ENCODE results near the gene ZFYVE27. TPM values are rescaled to one million over a fixed set of nuclear protein-coding genes. Genes with fewer than 3 reads are reported as not detected.

ZFYVE27 gene
- total and polyA plus RNA-seq, 2 experiments from 2014 or later = 17.2 to 32.6 TPM

DNA sequence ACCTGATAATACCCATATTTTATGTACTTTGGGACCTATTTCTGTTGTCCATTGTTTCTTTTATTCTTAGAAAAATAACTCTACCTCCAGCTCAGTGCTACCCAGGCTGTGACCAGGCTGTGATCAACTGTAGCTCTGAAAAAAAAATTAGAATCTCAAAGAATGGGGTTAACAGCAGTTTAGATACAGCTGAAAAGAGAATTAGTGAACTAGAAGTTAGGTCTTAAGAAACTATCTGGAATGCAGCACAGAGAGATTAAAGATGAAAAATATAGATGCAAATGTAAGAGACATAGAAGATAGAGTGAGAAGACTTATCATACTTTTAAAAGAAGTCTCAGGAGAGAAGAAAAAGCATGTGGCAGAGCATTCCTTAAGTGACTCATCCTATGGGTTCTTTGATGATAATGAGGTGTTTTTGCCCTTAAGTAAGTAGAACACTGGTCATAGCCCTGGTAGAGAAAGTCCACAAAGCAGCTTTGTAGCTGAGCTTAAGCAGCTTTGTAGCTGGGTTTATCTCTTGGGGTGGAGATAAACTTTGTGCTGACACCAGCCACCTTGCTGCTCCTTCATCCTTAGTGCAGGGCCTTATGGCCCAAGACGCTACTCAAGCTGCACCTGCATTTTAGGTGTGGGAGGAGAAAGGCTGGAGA lies 62.2 kb downstream of the ZFYVE27 start:
- Histone ChIP-seq H3F3A (ENCODE audit: insufficient read depth) (no peaks in the 10 kb centered on the region), H3K27me3 (replicated peaks; ENCODE audit: insufficient read depth) (peaks cover 25% of the 10 kb centered on the region), H2AFZ (no peak overlapping the region), H3K27ac (no peak overlapping the region), H3K4me2 (ENCODE audit: unreplicated experiment) (no peak overlapping the region), H3K9ac (no peak overlapping the region), H3K4me3 (no peak overlapping the region), H3K79me2 (ENCODE audit: insufficient read depth) (no peaks in the 10 kb centered on the region), H3K9me2 (ENCODE audit: insufficient read depth) (no peaks in the 10 kb centered on the region), H4K20me1 (ENCODE audit: insufficient read depth) (no peaks in the 10 kb centered on the region), H3K36me3 (ENCODE audit: low read depth) (no peaks in the 10 kb centered on the region), H3K4me1 (ENCODE audit: insufficient read depth) (no peaks in the 10 kb centered on the region), H3K9me3 (ENCODE audit: low read depth) (no peaks in the 10 kb centered on the region)
- WGBS, 2 experiments (ENCODE audit: low coverage in 1 of 2, low lambda C conversion rate in 2 of 2, missing lambda C conversion rate in 2 of 2) = 59 to 60% methylated on average over 1 of the region's 1 CpG
- TF ChIP-seq EZH2 (IDR thresholded peaks at IDR 0.05; ENCODE audit: insufficient read depth, poor library complexity, severe bottlenecking) (no peak), EZH2phosphoT487 (IDR thresholded peaks at IDR 0.05; ENCODE audit: insufficient read depth, low read depth) (no peak)
- DNase-seq = no peak
- in situ Hi-C loops (cut with MboI) = loop anchor here (25.0 kb wide), 1 partner anchor 238 kb away; the partner anchor contains the start of gene CRTAC1

DNA sequence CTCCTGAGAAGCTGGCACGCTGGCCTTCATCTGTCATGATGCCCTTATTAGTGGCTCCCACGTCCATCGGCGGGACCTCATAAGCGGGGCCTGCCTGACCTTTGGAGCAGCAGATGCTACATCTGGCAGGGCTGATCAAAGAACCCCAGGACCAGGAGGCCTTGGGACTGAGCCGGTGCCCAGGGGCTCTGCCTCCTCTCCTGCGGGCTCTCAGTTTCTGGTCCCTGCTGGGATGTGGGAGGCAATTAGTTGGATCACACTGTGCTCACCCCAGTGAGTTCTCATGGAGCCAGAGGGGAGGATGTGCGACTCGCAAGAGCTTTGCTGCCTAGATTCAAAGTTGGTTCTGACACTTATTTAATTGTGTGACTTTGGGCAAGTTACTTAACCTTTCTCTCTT lies 63.5 kb downstream of the ZFYVE27 start:
- no peaks in the 10 kb centered on the region for H3K9me3 ChIP-seq (ENCODE audit: low read depth)
- no peak for TF ChIP-seq EZH2 (IDR thresholded peaks at IDR 0.05; ENCODE audit: insufficient read depth, poor library complexity, severe bottlenecking)
- no peak for TF ChIP-seq EZH2phosphoT487 (IDR thresholded peaks at IDR 0.05; ENCODE audit: insufficient read depth, low read depth)
- in situ Hi-C loops (cut with MboI) = no loop called here
- no peak overlapping the region for H3K4me2 ChIP-seq (ENCODE audit: unreplicated experiment)
- H3K79me2 ChIP-seq (ENCODE audit: insufficient read depth) = no peaks in the 10 kb centered on the region
- 59 to 60% methylated on average over 9 of the region's 9 CpGs for WGBS, 2 experiments (ENCODE audit: low coverage in 1 of 2, low lambda C conversion rate in 2 of 2, missing lambda C conversion rate in 2 of 2)
- no peak overlapping the region for H3K9ac ChIP-seq
- no peaks in the 10 kb centered on the region for H3K4me1 ChIP-seq (ENCODE audit: insufficient read depth)
- H2AFZ ChIP-seq = no peak overlapping the region
- H3K9me2 ChIP-seq (ENCODE audit: insufficient read depth) = no peaks in the 10 kb centered on the region
- no peak overlapping the region for H3K4me3 ChIP-seq
- H3K27ac ChIP-seq = no peak overlapping the region
- H3F3A ChIP-seq (ENCODE audit: insufficient read depth) = no peaks in the 10 kb centered on the region
- peaks cover 24% of the 10 kb centered on the region for H3K27me3 ChIP-seq (replicated peaks; ENCODE audit: insufficient read depth)
- no peak for DNase-seq
- no peaks in the 10 kb centered on the region for H3K36me3 ChIP-seq (ENCODE audit: low read depth)
- no peaks in the 10 kb centered on the region for H4K20me1 ChIP-seq (ENCODE audit: insufficient read depth)

DNA sequence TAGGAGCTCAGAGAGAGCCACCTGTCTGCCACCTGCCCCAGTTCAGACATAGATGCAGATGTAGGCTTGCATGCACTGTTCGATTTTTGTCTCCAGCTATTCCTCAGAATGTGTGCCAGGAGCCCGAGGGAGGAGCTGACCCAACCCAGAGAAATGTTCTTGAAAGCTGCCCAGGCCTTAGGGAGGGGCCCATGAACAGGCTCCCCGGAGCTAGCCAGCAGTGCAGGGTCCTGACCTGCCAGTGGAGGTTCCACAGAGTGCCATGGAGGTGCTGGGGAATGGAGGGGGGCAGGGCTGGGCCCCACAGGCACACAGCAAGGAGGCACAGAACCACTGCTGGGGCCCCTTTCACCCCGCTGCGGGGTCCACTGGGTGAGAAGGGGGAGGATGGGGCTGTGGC lies 64.5 kb downstream of the ZFYVE27 start:
- WGBS, 2 experiments (ENCODE audit: low coverage in 1 of 2, low lambda C conversion rate in 2 of 2, missing lambda C conversion rate in 2 of 2) = 5 to 18% methylated on average over 5 of the region's 5 CpGs
- H3K9me3 ChIP-seq (ENCODE audit: low read depth) = no peaks in the 10 kb centered on the region

DNA sequence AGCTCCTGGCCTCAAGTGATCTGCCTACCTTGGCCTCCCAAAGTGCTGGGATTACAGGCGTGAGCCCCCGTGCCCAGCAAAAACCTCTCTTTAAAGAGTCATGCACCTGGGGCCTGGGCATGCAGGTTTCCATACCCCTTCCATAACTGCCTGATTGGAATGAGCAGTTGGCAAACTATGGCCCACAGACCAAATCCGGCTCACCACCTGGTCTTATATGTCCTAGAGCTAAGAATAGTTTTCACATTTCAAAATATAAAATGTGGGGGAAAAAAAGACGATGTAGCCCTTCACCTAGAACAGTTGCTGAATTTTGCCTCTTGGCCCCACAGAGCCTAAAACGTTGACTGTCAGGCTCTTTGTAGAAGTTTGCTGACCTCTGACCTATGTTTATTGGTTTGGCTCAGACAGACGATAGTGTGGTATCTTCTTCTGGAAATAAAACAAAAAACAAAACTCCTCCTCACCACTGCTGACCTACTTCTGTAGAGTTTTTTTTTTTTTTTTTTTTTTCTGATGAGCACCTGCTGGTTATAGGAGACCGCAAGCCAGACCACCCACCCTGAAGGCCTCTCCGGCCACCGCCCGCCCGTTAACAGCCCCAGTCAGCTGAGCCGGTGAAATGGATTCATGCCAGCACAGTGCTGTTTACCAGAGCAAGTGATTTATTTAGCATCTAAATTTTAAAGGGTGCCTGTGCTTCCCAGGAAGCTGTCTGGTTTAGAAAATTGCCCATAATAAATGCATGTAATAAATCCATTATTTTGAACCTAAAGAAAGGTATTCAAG lies 68.4 kb downstream of the ZFYVE27 start:
- Histone ChIP-seq H3K27me3 (replicated peaks; ENCODE audit: insufficient read depth) (peaks cover 21% of the 10 kb centered on the region), H3K9me2 (ENCODE audit: insufficient read depth) (no peaks in the 10 kb centered on the region), H3K36me3 (ENCODE audit: low read depth) (no peaks in the 10 kb centered on the region), H3K4me2 (ENCODE audit: unreplicated experiment) (no peak overlapping the region), H3K79me2 (ENCODE audit: insufficient read depth) (no peaks in the 10 kb centered on the region), H2AFZ (no peak overlapping the region), H4K20me1 (ENCODE audit: insufficient read depth) (no peaks in the 10 kb centered on the region), H3K4me1 (ENCODE audit: insufficient read depth) (no peaks in the 10 kb centered on the region), H3K4me3 (no peak overlapping the region), H3K9ac (no peak overlapping the region), H3K27ac (no peak overlapping the region), H3K9me3 (ENCODE audit: low read depth) (no peaks in the 10 kb centered on the region), H3F3A (ENCODE audit: insufficient read depth) (no peaks in the 10 kb centered on the region)
- 50 to 56% methylated on average over 12 of the region's 12 CpGs for WGBS, 2 experiments (ENCODE audit: low coverage in 1 of 2, low lambda C conversion rate in 2 of 2, missing lambda C conversion rate in 2 of 2)
- no peak for DNase-seq
- no peak for TF ChIP-seq EZH2phosphoT487 (IDR thresholded peaks at IDR 0.05; ENCODE audit: insufficient read depth, low read depth)
- TF ChIP-seq EZH2 (IDR thresholded peaks at IDR 0.05; ENCODE audit: insufficient read depth, poor library complexity, severe bottlenecking) = no peak
- in situ Hi-C loops (cut with MboI) = no loop called here

More for the DNA sequence above, 64.5 kb downstream of the ZFYVE27 start:
- Histone ChIP-seq H3K79me2 (ENCODE audit: insufficient read depth) (no peaks in the 10 kb centered on the region), H3K9ac (no peak overlapping the region), H3K4me2 (ENCODE audit: unreplicated experiment) (no peak overlapping the region), H2AFZ (no peak overlapping the region), H4K20me1 (ENCODE audit: insufficient read depth) (no peaks in the 10 kb centered on the region), H3K27me3 (replicated peaks; ENCODE audit: insufficient read depth) (peaks cover 21% of the 10 kb centered on the region), H3F3A (ENCODE audit: insufficient read depth) (no peaks in the 10 kb centered on the region), H3K4me1 (ENCODE audit: insufficient read depth) (no peaks in the 10 kb centered on the region), H3K36me3 (ENCODE audit: low read depth) (no peaks in the 10 kb centered on the region), H3K4me3 (no peak overlapping the region), H3K27ac (no peak overlapping the region), H3K9me2 (ENCODE audit: insufficient read depth) (no peaks in the 10 kb centered on the region)
- DNase-seq = no peak
- TF ChIP-seq EZH2phosphoT487 (IDR thresholded peaks at IDR 0.05; ENCODE audit: insufficient read depth, low read depth) (no peak), EZH2 (IDR thresholded peaks at IDR 0.05; ENCODE audit: insufficient read depth, poor library complexity, severe bottlenecking) (no peak)
- in situ Hi-C loops (cut with MboI) = no loop called here

Data from GM23248 (cell line).